Left ventricle myocardium inferior (tissue), 1 donor: Measurements from ENCODE around the gene PCDHB3. TPM values are rescaled to one million over a fixed set of nuclear protein-coding genes. Genes with fewer than 3 reads are reported as not detected.
"Not testable (repeated sequence)": the region's sequence is repeated elsewhere in the genome, so short reads cannot be mapped to it uniquely, and the experiment has no call there.

Experiments
- DNase-seq: peaks from one replicate; pipeline ENCODE4 v3.0.0-alpha.2; 2020
- H3K27ac ChIP-seq: fragments of 200-600 bp; replicated peaks from 2 replicates; pipeline ENCODE4 v1.8.0; 2021
- H3K27me3 ChIP-seq: fragments of 200-600 bp; 2 replicates; pipeline ENCODE4 v1.8.0; 2021; ENCODE audit warnings: low read depth
- H3K36me3 ChIP-seq: fragments of 200-600 bp; 2 replicates; pipeline ENCODE4 v1.8.0; 2021
- H3K4me1 ChIP-seq: fragments of 200-600 bp; 2 replicates; pipeline ENCODE4 v1.8.0; 2021
- H3K4me3 ChIP-seq: fragments of 200-600 bp; 2 replicates; pipeline ENCODE4 v1.8.0; 2021; ENCODE audit warnings: mild to moderate bottlenecking, moderate library complexity
- H3K9me3 ChIP-seq: fragments of 200-600 bp; replicated peaks from 2 replicates; pipeline ENCODE4 v1.8.0; 2021
- CTCF ChIP-seq: fragments of 200-600 bp; IDR thresholded peaks from 2 replicates; pipeline ENCODE4 v1.8.0; 2021; ENCODE audit warnings: antibody characterized with exemption, mild to moderate bottlenecking, borderline replicate concordance
- intact Hi-C: fragments of 100-400 bp; cut with micrococcal nuclease; formaldehyde crosslinking; loops from one replicate; pipeline ENCODE4 v1.11.0; 2022
- total RNA-seq: library from RNA; stranded (reverse); fragmentation: NEBNext Ultra II Directional; extraction: Animal tissue kit (Norgen Biotek cat#: 25700); gene quantifications from one replicate; pipeline ENCODE4 v1.2.1, GENCODE V29; 2021
- donor health status: DM: no; HTN: yes; CAD: no; lungs with severe emphysema.

Gene PCDHB3
- total RNA-seq, 1 donor from 2014 or later: 0.77 TPM

- no peak for DNase-seq
- peaks cover 17% of the 10 kb centered on the region for H3K27me3 ChIP-seq
- intact Hi-C loops: no loop called here
- peaks cover 98% of the 10 kb centered on the region for H3K9me3 ChIP-seq
- peak; percentile 53 for TF ChIP-seq CTCF
- no peaks in the 10 kb centered on the region for H3K4me1 ChIP-seq
- peak within 1 kb of the TSS; percentile 58 for H3K4me3 ChIP-seq
- H3K27ac ChIP-seq: no peak within 1 kb of the TSS
- H3K36me3 ChIP-seq: no peaks in the 10 kb centered on the region
Measured at GRCh38 chr5:141135030-141135717, 34.9 kb downstream of the PCDHB3 start, which contains the start of gene PCDHB5. Gene PCDHB5 (plus strand): TSS chr5:141135206. CDS start chr5:141135435, 229 bp downstream.

GRCh38 chr5:141135718-141136266 lies 35.5 kb downstream of the PCDHB3 start:
- Histone ChIP-seq H3K9me3 (peaks cover 98% of the 10 kb centered on the region), H3K4me3 (peak overlapping the region; percentile 58), H3K27ac (no peak overlapping the region), H3K4me1 (no peaks in the 10 kb centered on the region), H3K36me3 (no peaks in the 10 kb centered on the region), H3K27me3 (peaks cover 18% of the 10 kb centered on the region)
- DNase-seq: no peak
- TF ChIP-seq CTCF: no peak
- intact Hi-C loops: no loop called here

- intact Hi-C loops, DNase-seq, H3K36me3 ChIP-seq, H3K4me3 ChIP-seq, H3K4me1 ChIP-seq, H3K27ac ChIP-seq: not testable (repeated sequence)
- Histone ChIP-seq H3K9me3 (peaks cover 94% of the 10 kb centered on the region), H3K27me3 (peaks cover 34% of the 10 kb centered on the region)
Measured at GRCh38 chr5:141137346-141137745, 37.1 kb downstream of the PCDHB3 start.

- no peak for TF ChIP-seq CTCF
- DNase-seq: no peak
- no peak within 1 kb of the TSS for H3K27ac ChIP-seq
- no peaks in the 10 kb centered on the region for H3K36me3 ChIP-seq
- intact Hi-C loops: no loop called here
- peaks cover 50% of the 10 kb centered on the region for H3K27me3 ChIP-seq
- peak within 1 kb of the TSS; percentile 37 for H3K4me3 ChIP-seq
- no peaks in the 10 kb centered on the region for H3K4me1 ChIP-seq
- H3K9me3 ChIP-seq: peaks cover 90% of the 10 kb centered on the region
Measured at GRCh38 chr5:141149812-141150211, 49.5 kb downstream of the PCDHB3 start, which contains the start of gene PCDHB6. Gene PCDHB6 (plus strand): TSS chr5:141150057. CDS start chr5:141150258, 201 bp downstream.

- Histone ChIP-seq H3K4me3 (peak overlapping the region; percentile 37), H3K9me3 (peaks cover 96% of the 10 kb centered on the region), H3K27ac (no peak overlapping the region), H3K4me1 (no peaks in the 10 kb centered on the region), H3K27me3 (peaks cover 52% of the 10 kb centered on the region), H3K36me3 (no peaks in the 10 kb centered on the region)
- DNase-seq: no peak
- TF ChIP-seq CTCF: no peak
- intact Hi-C loops: no loop called here
Measured at GRCh38 chr5:141150224-141150992, 50.1 kb downstream of the PCDHB3 start.

- no peaks in the 10 kb centered on the region for H3K4me1 ChIP-seq
- intact Hi-C loops: no loop called here
- H3K27me3 ChIP-seq: peaks cover 58% of the 10 kb centered on the region
- no peak for TF ChIP-seq CTCF
- no peaks in the 10 kb centered on the region for H3K36me3 ChIP-seq
- H3K27ac ChIP-seq: no peak overlapping the region
- DNase-seq: no peak
- H3K9me3 ChIP-seq: peaks cover 96% of the 10 kb centered on the region
- H3K4me3 ChIP-seq: peak overlapping the region; percentile 37
Measured at GRCh38 chr5:141150993-141151325, 50.7 kb downstream of the PCDHB3 start.

GRCh38 chr5:141151632-141152031 lies 51.4 kb downstream of the PCDHB3 start:
- intact Hi-C loops, DNase-seq, H3K36me3 ChIP-seq, H3K4me1 ChIP-seq, H3K27ac ChIP-seq, H3K4me3 ChIP-seq: not testable (repeated sequence)
- peaks cover 96% of the 10 kb centered on the region for H3K9me3 ChIP-seq
- H3K27me3 ChIP-seq: peaks cover 65% of the 10 kb centered on the region

- H3K36me3 ChIP-seq, intact Hi-C loops, DNase-seq, H3K27ac ChIP-seq, H3K4me1 ChIP-seq, H3K4me3 ChIP-seq: not testable (repeated sequence)
- Histone ChIP-seq H3K27me3 (peaks cover 69% of the 10 kb centered on the region), H3K9me3 (peaks cover 96% of the 10 kb centered on the region)
Measured at GRCh38 chr5:141152096-141152495, 51.8 kb downstream of the PCDHB3 start.
